ENCODE data around the gene HNRNPAB.

HNRNPAB gene

DNA sequence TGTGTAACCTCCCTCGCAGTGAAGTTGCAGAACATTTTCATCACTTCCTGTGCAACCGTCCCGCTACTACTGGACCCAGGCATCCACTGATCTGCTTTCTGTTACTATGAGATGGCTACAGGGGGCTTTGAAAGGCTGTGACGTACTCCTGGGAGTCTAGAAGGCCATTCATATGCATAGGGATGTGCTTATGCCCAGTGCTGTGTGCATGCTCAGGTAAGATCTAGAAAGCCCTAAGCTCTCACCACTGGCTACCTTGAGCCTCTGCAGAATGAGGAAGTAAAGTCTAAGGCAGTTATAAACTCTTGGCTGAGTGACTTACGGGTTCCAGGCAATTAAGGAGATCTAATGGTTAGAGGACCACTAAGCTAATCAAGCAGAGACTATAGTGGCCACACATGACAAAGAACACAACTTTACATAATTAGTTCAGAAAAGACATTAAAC is 11.8 kb downstream of the HNRNPAB start:
- DNase-seq (ENCODE audit: low read depth, low spot score) = no peak
- TF ChIP-seq, protein P1, sequence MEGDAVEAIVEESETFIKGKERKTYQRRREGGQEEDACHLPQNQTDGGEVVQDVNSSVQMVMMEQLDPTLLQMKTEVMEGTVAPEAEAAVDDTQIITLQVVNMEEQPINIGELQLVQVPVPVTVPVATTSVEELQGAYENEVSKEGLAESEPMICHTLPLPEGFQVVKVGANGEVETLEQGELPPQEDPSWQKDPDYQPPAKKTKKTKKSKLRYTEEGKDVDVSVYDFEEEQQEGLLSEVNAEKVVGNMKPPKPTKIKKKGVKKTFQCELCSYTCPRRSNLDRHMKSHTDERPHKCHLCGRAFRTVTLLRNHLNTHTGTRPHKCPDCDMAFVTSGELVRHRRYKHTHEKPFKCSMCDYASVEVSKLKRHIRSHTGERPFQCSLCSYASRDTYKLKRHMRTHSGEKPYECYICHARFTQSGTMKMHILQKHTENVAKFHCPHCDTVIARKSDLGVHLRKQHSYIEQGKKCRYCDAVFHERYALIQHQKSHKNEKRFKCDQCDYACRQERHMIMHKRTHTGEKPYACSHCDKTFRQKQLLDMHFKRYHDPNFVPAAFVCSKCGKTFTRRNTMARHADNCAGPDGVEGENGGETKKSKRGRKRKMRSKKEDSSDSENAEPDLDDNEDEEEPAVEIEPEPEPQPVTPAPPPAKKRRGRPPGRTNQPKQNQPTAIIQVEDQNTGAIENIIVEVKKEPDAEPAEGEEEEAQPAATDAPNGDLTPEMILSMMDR (IDR thresholded peaks at IDR 0.05; ENCODE audit: insufficient read depth, low read length, missing control alignments) = no peak
- ChIA-PET CTCF (interaction anchor here (0.8 to 1.5 kb wide), 3 partner anchors 9 to 19 kb away, joined by 3 read pairs; no protein-coding TSS in a partner anchor), POLR2A (interaction anchor here (4.5 kb wide), 1 partner anchor 12 kb away, joined by 30 read pairs; the partner anchor contains the start of gene HNRNPAB)
- H3K4me3 ChIP-seq (ENCODE audit: low read depth, low read length) = no peak overlapping the region

DNA sequence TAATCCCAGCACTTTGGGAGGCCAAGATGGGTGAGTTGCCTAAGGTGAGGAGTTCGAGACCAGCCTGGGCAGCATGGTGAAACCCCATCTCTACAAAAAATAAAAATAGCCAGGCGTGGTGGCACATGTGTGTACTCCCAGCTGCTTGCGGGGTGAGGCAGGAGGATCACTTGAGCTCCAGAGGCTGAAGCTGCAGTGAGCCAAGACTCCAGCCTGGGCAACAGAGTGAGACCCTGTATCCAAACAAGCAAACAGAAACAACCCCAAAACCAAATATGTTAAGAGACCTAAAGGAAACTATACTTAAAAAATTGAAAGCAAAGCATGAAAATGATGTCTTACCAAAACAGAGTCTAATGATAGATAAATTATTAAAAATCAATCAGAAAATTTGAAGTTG is 12.4 kb downstream of the HNRNPAB start:
- ChIA-PET POLR2A (interaction anchor here (4.5 kb wide), 1 partner anchor 12 kb away, joined by 30 read pairs; the partner anchor contains the start of gene HNRNPAB), CTCF (interaction anchor here (1.3 to 1.5 kb wide), 2 partner anchors 10 kb away, joined by 3 read pairs; no protein-coding TSS in a partner anchor)
- TF ChIP-seq, protein P1 (IDR thresholded peaks at IDR 0.05; ENCODE audit: insufficient read depth, low read length, missing control alignments) = no peak
- DNase-seq (ENCODE audit: low read depth, low spot score) = no peak
- H3K4me3 ChIP-seq (ENCODE audit: low read depth, low read length) = no peak overlapping the region

DNA sequence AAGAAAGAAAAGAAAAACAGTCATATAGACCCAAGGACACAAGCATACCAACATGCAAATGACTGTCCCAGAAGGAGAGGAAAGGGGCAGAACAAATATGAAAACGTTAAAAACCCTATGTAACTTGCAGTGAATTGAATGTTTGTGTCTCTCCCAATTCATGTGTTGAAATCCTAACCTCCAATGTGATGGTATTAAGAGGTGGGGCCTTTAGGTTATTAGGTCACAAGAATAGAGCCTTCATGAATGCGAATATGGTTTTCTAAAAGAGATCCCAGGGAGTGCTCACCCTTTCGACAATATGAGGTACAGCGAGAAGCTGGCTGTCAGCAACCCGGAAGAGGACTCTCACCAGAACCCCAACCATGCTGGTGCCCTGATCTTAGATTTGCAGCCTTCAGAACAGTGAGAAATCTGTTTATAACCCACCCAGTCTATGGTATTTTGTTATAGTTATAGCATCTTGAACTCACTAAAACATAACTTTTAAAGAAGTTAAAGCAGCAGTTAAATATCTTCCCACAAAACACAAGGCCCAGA is 14.0 kb downstream of the HNRNPAB start:
- H3K4me3 ChIP-seq (ENCODE audit: low read depth, low read length) = no peak overlapping the region
- TF ChIP-seq, protein P1 (IDR thresholded peaks at IDR 0.05; ENCODE audit: insufficient read depth, low read length, missing control alignments) = no peak
- ChIA-PET CTCF (no interaction called here), POLR2A (no interaction called here)
- DNase-seq (ENCODE audit: low read depth, low spot score) = no peak

DNA sequence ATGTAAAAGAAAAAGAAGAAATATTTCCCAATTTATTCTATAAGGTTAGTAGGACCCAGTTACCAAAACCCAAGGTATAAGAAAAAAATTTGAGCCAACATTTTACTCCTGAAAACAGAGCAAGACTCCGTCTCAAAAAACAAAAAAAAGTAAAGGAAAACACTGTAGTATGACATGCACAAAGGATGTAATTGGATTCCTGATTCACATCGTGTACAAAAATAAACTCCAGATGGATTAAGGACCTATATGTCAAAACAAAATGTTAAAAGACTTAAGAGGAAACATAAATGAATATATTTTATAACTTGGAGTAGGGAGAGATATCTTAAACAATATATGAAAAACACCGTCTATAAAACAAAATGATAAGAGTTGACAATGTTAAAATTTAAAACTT is 14.5 kb downstream of the HNRNPAB start:
- H3K4me3 ChIP-seq (ENCODE audit: low read depth, low read length) = no peak overlapping the region
- POLR2A ChIA-PET = no interaction called here
- DNase-seq (ENCODE audit: low read depth, low spot score) = no peak
- TF ChIP-seq, protein P1 (IDR thresholded peaks at IDR 0.05; ENCODE audit: insufficient read depth, low read length, missing control alignments) = no peak
- CTCF ChIA-PET = no interaction called here

DNA sequence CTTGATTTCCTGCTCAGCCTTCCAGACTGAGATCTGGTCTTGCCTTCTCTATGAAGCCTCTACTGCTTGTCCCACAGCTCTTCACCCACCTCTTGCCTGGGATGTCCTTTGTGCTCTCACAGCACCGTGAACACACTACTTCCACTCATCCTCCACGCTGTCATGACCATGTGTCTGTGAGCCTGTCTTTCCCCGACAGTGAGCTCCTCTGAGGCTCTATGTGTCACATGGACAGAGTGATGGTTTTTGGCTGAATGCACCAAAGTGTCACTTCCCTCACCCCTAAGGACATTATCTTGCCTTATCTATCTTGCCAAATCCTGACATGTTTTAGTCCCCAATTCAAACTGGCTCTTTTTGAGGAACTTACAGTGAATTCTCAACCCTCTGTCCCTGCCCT is 16.9 kb downstream of the HNRNPAB start:
- no peak for DNase-seq (ENCODE audit: low read depth, low spot score)
- H3K4me3 ChIP-seq (ENCODE audit: low read depth, low read length) = no peak overlapping the region
- ChIA-PET CTCF (no interaction called here), POLR2A (no interaction called here)
- TF ChIP-seq, protein P1 (IDR thresholded peaks at IDR 0.05; ENCODE audit: insufficient read depth, low read length, missing control alignments) = no peak

DNA sequence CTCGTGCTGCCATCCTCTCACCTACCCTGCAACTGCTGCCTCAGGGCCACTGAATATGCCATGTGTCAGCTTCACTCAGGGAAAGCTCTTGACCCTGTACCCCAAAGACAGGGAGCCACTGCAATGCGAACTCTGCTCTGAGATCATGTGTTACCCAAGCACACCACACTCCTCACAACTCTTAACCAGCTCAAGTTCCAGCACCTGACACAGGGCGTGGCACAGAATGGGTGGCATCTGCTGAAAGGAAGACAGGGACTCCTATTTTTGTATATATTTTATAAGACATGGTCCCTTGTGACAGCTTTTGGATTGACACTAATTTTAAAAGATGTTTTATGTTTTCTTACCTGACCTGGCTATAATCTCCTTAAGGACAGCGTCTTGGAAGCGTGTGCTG is 17.5 kb downstream of the HNRNPAB start:
- DNase-seq (ENCODE audit: low read depth, low spot score) = no peak
- ChIA-PET CTCF (no interaction called here), POLR2A (no interaction called here)
- no peak overlapping the region for H3K4me3 ChIP-seq (ENCODE audit: low read depth, low read length)
- TF ChIP-seq, protein P1 (IDR thresholded peaks at IDR 0.05; ENCODE audit: insufficient read depth, low read length, missing control alignments) = no peak

Data from AG04449 (cell line).